ENCODE measurements around the gene TMEM266.

The TMEM266 gene

GRCh38 chr15:76153241-76154197 is 93.7 kb downstream of the TMEM266 start:
- no peak overlapping the region for H3K27ac ChIP-seq
- TF ChIP-seq ZFX (IDR thresholded peaks at IDR 0.05; ENCODE audit: borderline replicate concordance) (no peak), CTCF (IDR thresholded peaks at IDR 0.05) (no peak)

DNA sequence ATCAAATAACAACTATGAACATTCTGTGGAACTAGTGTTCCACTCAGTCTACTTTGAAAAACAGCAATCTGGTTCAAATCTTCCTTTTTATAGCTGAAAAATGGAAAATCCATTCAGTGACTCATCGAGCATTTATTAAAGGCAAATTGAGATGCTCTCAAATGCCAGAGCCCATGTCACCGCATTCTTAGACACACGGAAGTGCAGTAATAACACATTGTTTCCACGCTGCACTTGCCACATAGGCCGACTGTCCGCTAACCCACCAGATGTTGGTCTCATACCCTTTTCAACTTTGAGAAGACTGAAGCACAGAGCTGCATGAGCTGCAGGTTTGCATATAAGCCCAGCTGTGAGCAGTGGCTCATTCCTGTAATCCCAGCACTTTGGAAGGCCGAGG is 95.9 kb downstream of the TMEM266 start:
- TF ChIP-seq CTCF (IDR thresholded peaks at IDR 0.05) (no peak), ZFX (IDR thresholded peaks at IDR 0.05; ENCODE audit: borderline replicate concordance) (no peak)
- H3K27ac ChIP-seq: no peak overlapping the region

DNA sequence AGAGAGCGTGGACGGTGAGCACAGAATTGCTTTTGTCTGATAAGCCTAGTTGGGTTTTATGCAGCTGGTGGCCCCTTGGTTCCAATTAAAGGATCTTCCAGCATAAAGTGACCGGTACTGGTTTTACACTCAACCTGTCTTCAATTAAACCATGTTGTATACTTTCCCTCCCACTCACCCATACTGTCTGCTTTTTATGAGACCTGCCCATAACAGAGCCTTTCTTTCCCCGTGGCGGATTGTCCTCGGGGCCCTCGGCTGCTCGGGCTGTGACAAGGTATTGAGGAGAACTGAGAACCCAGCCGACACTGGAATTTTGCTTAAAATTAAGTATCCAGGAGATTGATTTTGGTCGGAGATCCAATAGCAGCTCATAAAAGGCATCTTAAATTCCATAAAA is 98.4 kb downstream of the TMEM266 start:
- no peak for TF ChIP-seq ZFX (IDR thresholded peaks at IDR 0.05; ENCODE audit: borderline replicate concordance)
- no peak for TF ChIP-seq CTCF (IDR thresholded peaks at IDR 0.05)
- H3K27ac ChIP-seq: no peak overlapping the region

DNA sequence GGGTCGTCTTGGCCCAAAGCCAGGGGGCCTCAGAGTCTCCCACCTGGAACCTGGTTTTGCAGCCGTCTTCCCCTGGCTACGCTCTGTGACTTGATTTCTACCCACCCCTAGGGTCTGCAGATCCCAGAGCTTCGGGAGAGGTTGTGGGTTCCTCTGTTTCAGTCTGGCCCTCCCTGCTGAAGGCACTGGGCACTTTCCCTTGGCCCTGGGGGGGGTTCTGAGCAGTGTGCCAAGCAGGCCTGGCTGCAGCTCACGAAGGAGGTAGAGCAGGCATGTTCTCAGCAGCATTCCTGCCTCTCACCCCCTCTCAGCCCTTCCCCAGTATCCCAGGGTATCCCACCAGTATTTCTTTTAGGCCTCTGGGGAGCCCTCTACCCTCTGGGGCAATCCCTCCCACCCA is 99.0 kb downstream of the TMEM266 start:
- H3K27ac ChIP-seq: no peak overlapping the region
- TF ChIP-seq ZFX (IDR thresholded peaks at IDR 0.05; ENCODE audit: borderline replicate concordance): no peak
- no peak for TF ChIP-seq CTCF (IDR thresholded peaks at IDR 0.05)

- TF ChIP-seq CTCF (IDR thresholded peaks at IDR 0.05) (no peak), ZFX (IDR thresholded peaks at IDR 0.05; ENCODE audit: borderline replicate concordance) (no peak)
- no peak overlapping the region for H3K27ac ChIP-seq
Measured at GRCh38 chr15:76159282-76159681, 99.5 kb downstream of the TMEM266 start.

- no peak overlapping the region for H3K27ac ChIP-seq
Measured at GRCh38 chr15:76160426-76161152, 100.8 kb downstream of the TMEM266 start.

More at GRCh38 chr15:76160426-76161152, 100.8 kb downstream of the TMEM266 start:
- TF ChIP-seq CTCF (IDR thresholded peaks at IDR 0.05): no peak
- TF ChIP-seq ZFX (IDR thresholded peaks at IDR 0.05; ENCODE audit: borderline replicate concordance): no peak

Data from 22Rv1 (cell line).